Retinal pigment epithelial cell (primary cell): Measurements from ENCODE around the gene HBA2.

ENCODE experiments used
- DNase-seq: peaks from one replicate; pipeline ENCODE4 v3.0.0-alpha.2; 2010; ENCODE audit warnings: low read depth
- H3K4me3 ChIP-seq: 2 replicates; pipeline ENCODE4 v1.5.1; 2011; ENCODE audit warnings: mild to moderate bottlenecking, low read length, control low read depth, moderate library complexity
- CTCF ChIP-seq: conservative IDR thresholded peaks from 2 replicates; pipeline ENCODE4 v1.5.1; 2011; ENCODE audit warnings: low read depth, low read length, control low read depth, inconsistent platforms

HBA2 gene

GRCh38 chr16:140175-140857, 32.4 kb upstream of the HBA2 start:
- TF ChIP-seq CTCF: no peak
- no peak overlapping the region for H3K4me3 ChIP-seq

GRCh38 chr16:142405-142967, 30.2 kb upstream of the HBA2 start:
- TF ChIP-seq CTCF: no peak
- H3K4me3 ChIP-seq: no peak overlapping the region
- DNase-seq: no peak

More at GRCh38 chr16:140175-140857, 32.4 kb upstream of the HBA2 start:
- DNase-seq: no peak

- DNase-seq: no peak
- TF ChIP-seq CTCF: no peak
- no peak overlapping the region for H3K4me3 ChIP-seq
These were observed 29.6 kb upstream of the HBA2 start for GRCh38 chr16:143047-143446.

- no peak for TF ChIP-seq CTCF
- no peak for DNase-seq
- no peak overlapping the region for H3K4me3 ChIP-seq
These were observed 29.2 kb upstream of the HBA2 start for GRCh38 chr16:143456-143855.

GRCh38 chr16:144797-145252, 27.9 kb upstream of the HBA2 start:
- DNase-seq: no peak
- H3K4me3 ChIP-seq: no peak overlapping the region
- no peak for TF ChIP-seq CTCF

GRCh38 chr16:146646-147045, 26.0 kb upstream of the HBA2 start:
- DNase-seq: no peak
- no peak for TF ChIP-seq CTCF
- H3K4me3 ChIP-seq: no peak overlapping the region

- no peak overlapping the region for H3K4me3 ChIP-seq
- no peak for TF ChIP-seq CTCF
- DNase-seq: no peak
These were observed 23.5 kb upstream of the HBA2 start for GRCh38 chr16:149024-149660.
